ENCODE measurements around the gene ERO1B.

DNA sequence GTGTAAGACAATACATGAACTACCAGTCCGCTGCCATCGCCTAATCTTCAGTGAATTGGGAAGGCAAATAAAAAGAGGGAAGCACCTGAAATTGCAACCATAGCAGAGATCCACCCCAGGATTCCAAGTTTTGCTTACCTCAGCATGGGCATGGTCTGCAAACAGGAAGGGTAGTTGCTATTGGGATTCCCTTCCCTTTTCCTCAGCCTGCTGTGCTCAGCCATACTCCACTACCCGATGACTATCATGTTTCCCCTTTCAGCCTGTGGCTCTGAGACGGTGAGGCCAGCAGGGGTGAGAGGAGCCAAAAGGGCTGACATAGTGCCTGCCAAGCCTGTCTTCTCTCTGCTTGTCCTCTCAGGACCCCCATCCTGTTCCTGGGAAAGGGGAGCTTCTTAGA, 75.2 kb downstream of the ERO1B start:
- TF ChIP-seq POLR2AphosphoS5 (IDR thresholded peaks at IDR 0.05) (no peak), POLR2A (IDR thresholded peaks at IDR 0.05) (no peak)
